Measurements from ENCODE around the gene SUB1.

DNA sequence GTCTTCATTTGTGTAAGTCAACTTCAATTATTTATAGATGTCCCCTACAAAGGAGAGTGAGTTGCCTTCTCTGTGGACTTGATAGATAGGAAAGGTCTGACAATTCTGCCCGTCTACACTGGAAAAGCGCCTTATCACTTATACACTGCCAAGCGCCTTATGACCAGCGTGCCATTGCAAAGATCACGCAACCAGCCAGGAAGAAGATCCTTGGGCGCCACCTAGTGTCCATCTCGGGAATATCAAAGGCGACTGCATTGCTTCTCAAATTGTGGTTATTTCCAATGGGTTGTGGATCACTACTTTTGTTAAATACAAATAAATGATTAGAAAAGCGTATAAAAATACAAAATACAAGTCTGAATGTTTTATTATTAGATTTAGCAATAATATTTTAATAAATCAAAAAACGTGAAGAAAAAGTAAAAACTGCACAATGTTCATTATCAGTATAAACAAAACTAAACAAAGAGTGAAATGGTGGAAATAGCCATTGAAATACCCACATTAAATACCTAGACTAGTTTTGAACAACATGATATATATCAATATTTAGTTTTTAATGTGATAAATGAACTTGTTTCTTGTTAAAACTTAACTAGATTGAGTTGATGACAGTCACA, 27.8 kb downstream of the SUB1 start:
- TF ChIP-seq ZNF23 (tag by site-specific recombination; IDR thresholded peaks at IDR 0.05; ENCODE audit: borderline replicate concordance) (no peak), ZXDB (tag by site-specific recombination; IDR thresholded peaks at IDR 0.05) (no peak), GFI1B (tag by site-specific recombination; IDR thresholded peaks at IDR 0.05) (no peak), ZNF785 (tag by site-specific recombination; IDR thresholded peaks at IDR 0.05) (no peak)
- TF ChIP-seq, protein P1, sequence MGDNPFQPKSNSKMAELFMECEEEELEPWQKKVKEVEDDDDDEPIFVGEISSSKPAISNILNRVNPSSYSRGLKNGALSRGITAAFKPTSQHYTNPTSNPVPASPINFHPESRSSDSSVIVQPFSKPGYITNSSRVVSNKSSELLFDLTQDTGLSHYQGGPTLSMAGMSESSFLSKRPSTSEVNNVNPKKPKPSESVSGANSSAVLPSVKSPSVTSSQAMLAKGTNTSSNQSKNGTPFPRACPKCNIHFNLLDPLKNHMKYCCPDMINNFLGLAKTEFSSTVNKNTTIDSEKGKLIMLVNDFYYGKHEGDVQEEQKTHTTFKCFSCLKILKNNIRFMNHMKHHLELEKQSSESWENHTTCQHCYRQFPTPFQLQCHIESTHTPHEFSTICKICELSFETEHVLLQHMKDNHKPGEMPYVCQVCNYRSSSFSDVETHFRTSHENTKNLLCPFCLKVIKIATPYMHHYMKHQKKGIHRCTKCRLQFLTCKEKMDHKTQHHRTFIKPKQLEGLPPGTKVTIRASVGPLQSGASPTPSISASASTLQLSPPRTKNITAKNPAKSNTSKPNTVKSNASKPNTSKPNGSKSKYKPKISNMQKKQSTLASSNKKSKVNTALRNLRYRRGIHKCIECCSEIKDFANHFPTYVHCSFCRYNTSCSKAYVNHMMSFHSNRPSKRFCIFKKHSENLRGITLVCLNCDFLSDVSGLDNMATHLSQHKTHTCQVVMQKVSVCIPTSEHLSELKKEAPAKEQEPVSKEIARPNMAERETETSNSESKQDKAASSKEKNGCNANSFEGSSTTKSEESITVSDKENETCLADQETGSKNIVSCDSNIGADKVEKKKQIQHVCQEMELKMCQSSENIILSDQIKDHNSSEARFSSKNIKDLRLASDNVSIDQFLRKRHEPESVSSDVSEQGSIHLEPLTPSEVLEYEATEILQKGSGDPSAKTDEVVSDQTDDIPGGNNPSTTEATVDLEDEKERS (tag by site-specific recombination; IDR thresholded peaks at IDR 0.05) = no peak
- TF ChIP-seq, protein P2, sequence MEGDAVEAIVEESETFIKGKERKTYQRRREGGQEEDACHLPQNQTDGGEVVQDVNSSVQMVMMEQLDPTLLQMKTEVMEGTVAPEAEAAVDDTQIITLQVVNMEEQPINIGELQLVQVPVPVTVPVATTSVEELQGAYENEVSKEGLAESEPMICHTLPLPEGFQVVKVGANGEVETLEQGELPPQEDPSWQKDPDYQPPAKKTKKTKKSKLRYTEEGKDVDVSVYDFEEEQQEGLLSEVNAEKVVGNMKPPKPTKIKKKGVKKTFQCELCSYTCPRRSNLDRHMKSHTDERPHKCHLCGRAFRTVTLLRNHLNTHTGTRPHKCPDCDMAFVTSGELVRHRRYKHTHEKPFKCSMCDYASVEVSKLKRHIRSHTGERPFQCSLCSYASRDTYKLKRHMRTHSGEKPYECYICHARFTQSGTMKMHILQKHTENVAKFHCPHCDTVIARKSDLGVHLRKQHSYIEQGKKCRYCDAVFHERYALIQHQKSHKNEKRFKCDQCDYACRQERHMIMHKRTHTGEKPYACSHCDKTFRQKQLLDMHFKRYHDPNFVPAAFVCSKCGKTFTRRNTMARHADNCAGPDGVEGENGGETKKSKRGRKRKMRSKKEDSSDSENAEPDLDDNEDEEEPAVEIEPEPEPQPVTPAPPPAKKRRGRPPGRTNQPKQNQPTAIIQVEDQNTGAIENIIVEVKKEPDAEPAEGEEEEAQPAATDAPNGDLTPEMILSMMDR (tag by site-specific recombination; IDR thresholded peaks at IDR 0.05) = peak; percentile 85
